GM12878 (cell line): ENCODE measurements around the gene TMPRSS3. TPM values are rescaled to one million over a fixed set of nuclear protein-coding genes. Genes with fewer than 3 reads are reported as not detected.

Experiments used
- ATAC-seq: fragments of 200-7000 bp; cut with Tn5 transposase; 3 replicates; pipeline ENCODE4 v1.9.1; 2020; ENCODE audit warnings: mild to moderate bottlenecking, moderate library complexity
- BruUV-seq: library from RNA; stranded (reverse); fragments of 400-500 nt; replicated peaks from 2 replicates; lab custom pipeline; 2021; lab: Mats Ljungman, UMichigan
- CTCF ChIA-PET: fragments of 300-600 bp; sonication (Branson Sonifier 250); formaldehyde crosslinking; extraction: SDS; loops from one replicate; lab custom pipeline; 2021; ENCODE audit warnings: inconsistent platforms; lab: Yijun Ruan, JAX
- POLR2A ChIA-PET: fragments of 350-600 bp; formaldehyde crosslinking; extraction: SDS; loops from one replicate; lab custom pipeline; 2021; ENCODE audit warnings: inconsistent platforms; lab: Charles Lee
- RAD21 ChIA-PET: fragments of 300-600 bp; sonication (Branson Sonifier 250); formaldehyde crosslinking; loops from one replicate; lab custom pipeline; 2023; ENCODE audit warnings: antibody characterized with exemption; ENCODE audit not compliant: unreplicated experiment; lab: Charles Lee
- SMC1A ChIA-PET: fragments of 300-600 bp; sonication (Branson Sonifier 250); formaldehyde crosslinking; loops from one replicate; lab custom pipeline; 2023; ENCODE audit not compliant: unreplicated experiment, uncharacterized antibody; lab: Charles Lee
- DNase-seq: peaks from one replicate; pipeline ENCODE4 v3.0.0-alpha.2; 2011; ENCODE audit warnings: low read depth, low spot score
- FAIRE-seq: peaks from 3 replicates; lab custom pipeline; 2011; peaks lifted over from hg19 to GRCh38; lab: Jason Lieb, UNC
- H2AFZ ChIP-seq: 2 replicates; pipeline ENCODE4 v1.6.0; 2011; ENCODE audit warnings: low read depth, low read length, control low read depth; ENCODE audit not compliant: control insufficient read depth
- H3K27ac ChIP-seq: 2 replicates; pipeline ENCODE4 v1.5.1; 2011; ENCODE audit warnings: control low read depth; ENCODE audit not compliant: control insufficient read depth, insufficient read depth
- H3K27me3 ChIP-seq, 2 experiments: replicated peaks in 1 of 2; 2 replicates each; pipeline versions ENCODE4 v1.6.0 to v1.6.1; 2011; ENCODE audit warnings: low read length in 1 of 2; ENCODE audit not compliant: control insufficient read depth in 2 of 2, insufficient read depth in 2 of 2
- H3K36me3 ChIP-seq, 2 experiments: 2 replicates each; pipeline ENCODE4 v1.5.1; 2011; ENCODE audit warnings: low read length in 1 of 2; ENCODE audit not compliant: control insufficient read depth in 2 of 2, insufficient read depth in 2 of 2
- H3K4me1 ChIP-seq: 2 replicates; pipeline ENCODE4 v1.6.1; 2011; ENCODE audit warnings: mild to moderate bottlenecking, low read length, moderate library complexity, mixed read lengths; ENCODE audit not compliant: control insufficient read depth, insufficient read depth
- H3K4me2 ChIP-seq: 2 replicates; pipeline ENCODE4 v1.6.0; 2011; ENCODE audit warnings: control low read depth; ENCODE audit not compliant: control insufficient read depth, insufficient read depth
- H3K4me3 ChIP-seq: fragments of 200-600 bp; sonication (generic); 2 replicates; pipeline ENCODE4 v1.5.1; 2016
- H3K79me2 ChIP-seq: 2 replicates; pipeline ENCODE4 v1.6.0; 2011; ENCODE audit warnings: low read length; ENCODE audit not compliant: control insufficient read depth, insufficient read depth
- H3K9ac ChIP-seq: 2 replicates; pipeline ENCODE4 v1.8.0; 2011; ENCODE audit warnings: low read length, control low read depth, mixed read lengths; ENCODE audit not compliant: control insufficient read depth, insufficient read depth
- H3K9me3 ChIP-seq: replicated peaks from 3 replicates; pipeline ENCODE4 v1.5.1; 2011; ENCODE audit warnings: mild to moderate bottlenecking, low read length; ENCODE audit not compliant: control insufficient read depth, insufficient read depth
- H4K20me1 ChIP-seq: 2 replicates; pipeline ENCODE4 v1.6.0; 2011; ENCODE audit not compliant: control insufficient read depth, insufficient read depth
- EED ChIP-seq: sonication (generic); IDR thresholded peaks from 2 replicates; pipeline ENCODE4 v1.6.1; 2016; ENCODE audit warnings: antibody characterized with exemption, low read depth
- GATAD2B ChIP-seq: fragments of 450-650 bp; conservative IDR thresholded peaks from 2 replicates; pipeline ENCODE4 v1.6.1; 2017; ENCODE audit warnings: low read depth, mild to moderate bottlenecking, moderate library complexity
- KLF5 ChIP-seq: fragments of 450-650 bp; IDR thresholded peaks from 2 replicates; pipeline ENCODE4 v1.6.1; 2014; ENCODE audit warnings: mild to moderate bottlenecking; ENCODE audit not compliant: partially characterized antibody
- MEF2B ChIP-seq: fragments of 450-650 bp; IDR thresholded peaks from 2 replicates; pipeline ENCODE4 v1.6.1; 2018; ENCODE audit warnings: mild to moderate bottlenecking, moderate library complexity; ENCODE audit not compliant: partially characterized antibody, poor library complexity, severe bottlenecking
- SMARCA5 ChIP-seq: fragments of 450-650 bp; IDR thresholded peaks from 2 replicates; pipeline ENCODE4 v1.6.1; 2017; ENCODE audit warnings: mild to moderate bottlenecking
- SMC3 ChIP-seq: IDR thresholded peaks from 2 replicates; pipeline ENCODE4 v1.6.1; 2011; ENCODE audit warnings: low read length, improper control_type of control experiment, borderline replicate concordance
- YY1 ChIP-seq: IDR thresholded peaks from 2 replicates; pipeline ENCODE4 v1.6.1; 2011; ENCODE audit warnings: low read depth, mild to moderate bottlenecking, low read length
- ZNF384 ChIP-seq: IDR thresholded peaks from 2 replicates; pipeline ENCODE4 v1.6.1; 2012; ENCODE audit warnings: low read depth, mild to moderate bottlenecking, low read length, improper control_type of control experiment, borderline replicate concordance
- WGBS: methylation state at CpG from one replicate; pipeline ENCODE4 v1.1.6; 2016; ENCODE audit warnings: low lambda C conversion rate; ENCODE audit not compliant: insufficient replicate concordance, insufficient coverage; ENCODE audit errors: missing lambda C conversion rate; 5-methylcytosine and 5-hydroxymethylcytosine counted together
- in situ Hi-C: fragments of 300-500 bp; cut with MboI; formaldehyde crosslinking; loops from 9 replicates; pipeline ENCODE4 v1.14.3; 2018; ENCODE audit warnings: mixed read lengths
- intact Hi-C: fragments of 100-400 bp; cut with micrococcal nuclease; formaldehyde crosslinking; loops from one replicate; pipeline ENCODE4 v1.14.2; 2022; ENCODE audit not compliant: unreplicated experiment
- polyA plus RNA-seq, 11 experiments: library from polyadenylated mRNA; depleted of rRNA in 4 of 11; unstranded in 6 of 11; stranded (reverse) in 5 of 11; fragments of >200 nt; fragmentation: Nextera tagmentation in 4 of 11; fragmentation: Illumina TruSeq in 1 of 11; extraction: Ambion mirVana in 4 of 11; extraction: Trizol in 1 of 11; gene quantifications; 1 replicate in 1 of 11; 2 replicates in 10 of 11; pipeline versions ENCODE4 v1.2.1 to v1.2.3, GENCODE V29; 2011 to 2016; ENCODE audit warnings: inconsistent platforms in 2 of 11, missing spikeins in 2 of 11, low read depth in 1 of 11
- total RNA-seq, 4 experiments: library from RNA; depleted of rRNA in 3 of 4; stranded (reverse); fragments of >200 nt in 3 of 4; fragmentation: Illumina TruSeq in 1 of 4; extraction: Trizol in 1 of 4; gene quantifications; 2 replicates each; pipeline versions ENCODE4 v1.2.1 to v1.2.3, GENCODE V29; 2013 to 2021
- TF ChIP-seq, protein P1 (sequence below): fragments of 450-650 bp; IDR thresholded peaks from 2 replicates; pipeline ENCODE4 v1.6.1; 2017; ENCODE audit warnings: borderline replicate concordance
- TF ChIP-seq, protein P2 (sequence below): fragments of 450-650 bp; IDR thresholded peaks from 2 replicates; pipeline ENCODE4 v1.6.1; 2018; ENCODE audit warnings: borderline replicate concordance, mild to moderate bottlenecking; ENCODE audit not compliant: partially characterized antibody
- TF ChIP-seq, protein P3 (sequence below): fragments of 450-650 bp; IDR thresholded peaks from 2 replicates; pipeline ENCODE4 v1.6.1; 2017; ENCODE audit warnings: low read depth, mild to moderate bottlenecking, moderate library complexity

TMPRSS3 gene
- total and polyA plus RNA-seq, 10 of the 15 experiments (the other 5 are each of a cell fraction or from before 2014, with no cell fraction given): 0.51 to 1.5 (median 0.82) TPM; not detected in 1

DNA sequence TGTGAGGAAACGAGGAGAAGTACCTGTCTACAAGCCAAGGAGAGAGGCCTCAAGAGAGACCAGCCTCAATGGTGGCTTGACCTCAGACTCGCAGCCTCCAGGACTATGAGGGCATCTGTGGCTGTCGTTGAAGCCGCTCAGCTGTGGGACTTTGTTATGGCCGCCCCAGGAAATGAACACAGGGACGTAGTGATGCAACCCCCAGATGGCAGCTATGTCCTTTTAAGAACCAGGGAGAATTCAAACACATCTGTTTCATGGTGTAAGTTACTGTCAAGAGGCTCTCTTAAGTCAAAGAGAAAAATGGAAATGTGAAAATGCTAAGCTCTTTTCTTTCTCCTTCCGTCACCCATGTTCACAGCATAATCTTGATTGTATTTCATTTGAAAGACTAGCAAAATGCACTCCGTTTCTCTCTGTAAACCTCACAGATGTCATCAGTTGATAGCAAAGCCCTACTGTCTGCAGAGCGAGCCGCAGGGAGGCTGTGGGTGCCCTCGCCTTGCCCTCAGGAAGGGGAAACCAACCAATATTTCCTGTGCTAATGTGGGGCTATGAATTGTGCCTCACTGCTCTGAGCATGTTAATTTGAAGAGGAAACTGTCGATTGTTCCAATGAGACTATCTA lies 29.2 kb upstream of the TMPRSS3 start (continued):
- TF ChIP-seq SMC3: no peak
- TF ChIP-seq EED: no peak
- TF ChIP-seq KLF5: no peak
- TF ChIP-seq SMARCA5: no peak
- TF ChIP-seq, protein P1, sequence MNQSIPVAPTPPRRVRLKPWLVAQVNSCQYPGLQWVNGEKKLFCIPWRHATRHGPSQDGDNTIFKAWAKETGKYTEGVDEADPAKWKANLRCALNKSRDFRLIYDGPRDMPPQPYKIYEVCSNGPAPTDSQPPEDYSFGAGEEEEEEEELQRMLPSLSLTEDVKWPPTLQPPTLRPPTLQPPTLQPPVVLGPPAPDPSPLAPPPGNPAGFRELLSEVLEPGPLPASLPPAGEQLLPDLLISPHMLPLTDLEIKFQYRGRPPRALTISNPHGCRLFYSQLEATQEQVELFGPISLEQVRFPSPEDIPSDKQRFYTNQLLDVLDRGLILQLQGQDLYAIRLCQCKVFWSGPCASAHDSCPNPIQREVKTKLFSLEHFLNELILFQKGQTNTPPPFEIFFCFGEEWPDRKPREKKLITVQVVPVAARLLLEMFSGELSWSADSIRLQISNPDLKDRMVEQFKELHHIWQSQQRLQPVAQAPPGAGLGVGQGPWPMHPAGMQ: no peak

DNA sequence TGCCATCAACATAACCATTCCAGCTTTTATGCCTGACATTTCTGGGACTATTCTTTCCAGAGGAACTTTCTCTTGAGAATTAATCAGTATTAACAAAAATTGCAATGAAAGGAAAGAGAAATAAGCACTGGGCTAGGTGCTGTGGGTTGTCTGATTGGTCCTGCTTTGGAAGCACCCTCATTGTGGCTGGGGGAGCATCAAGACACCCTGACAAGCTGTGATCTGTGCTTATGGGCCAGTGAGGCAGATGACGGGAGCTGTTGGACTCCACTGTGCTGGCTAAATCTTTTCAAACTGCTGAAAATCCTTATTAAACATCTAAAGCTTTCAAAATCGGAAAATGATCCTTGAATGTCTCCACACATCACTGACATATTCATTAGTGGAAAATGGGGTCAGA lies 27.8 kb upstream of the TMPRSS3 start:
- BruUV-seq: no TSS peak
- TF ChIP-seq ZNF384 (no peak), GATAD2B (0 out of 2 replicates have a peak, but pooled peaks have one; percentile 0), YY1 (0 out of 2 replicates have a peak, but pooled peaks have one; percentile 11), MEF2B (peak; percentile 7)
- TF ChIP-seq, protein P2, sequence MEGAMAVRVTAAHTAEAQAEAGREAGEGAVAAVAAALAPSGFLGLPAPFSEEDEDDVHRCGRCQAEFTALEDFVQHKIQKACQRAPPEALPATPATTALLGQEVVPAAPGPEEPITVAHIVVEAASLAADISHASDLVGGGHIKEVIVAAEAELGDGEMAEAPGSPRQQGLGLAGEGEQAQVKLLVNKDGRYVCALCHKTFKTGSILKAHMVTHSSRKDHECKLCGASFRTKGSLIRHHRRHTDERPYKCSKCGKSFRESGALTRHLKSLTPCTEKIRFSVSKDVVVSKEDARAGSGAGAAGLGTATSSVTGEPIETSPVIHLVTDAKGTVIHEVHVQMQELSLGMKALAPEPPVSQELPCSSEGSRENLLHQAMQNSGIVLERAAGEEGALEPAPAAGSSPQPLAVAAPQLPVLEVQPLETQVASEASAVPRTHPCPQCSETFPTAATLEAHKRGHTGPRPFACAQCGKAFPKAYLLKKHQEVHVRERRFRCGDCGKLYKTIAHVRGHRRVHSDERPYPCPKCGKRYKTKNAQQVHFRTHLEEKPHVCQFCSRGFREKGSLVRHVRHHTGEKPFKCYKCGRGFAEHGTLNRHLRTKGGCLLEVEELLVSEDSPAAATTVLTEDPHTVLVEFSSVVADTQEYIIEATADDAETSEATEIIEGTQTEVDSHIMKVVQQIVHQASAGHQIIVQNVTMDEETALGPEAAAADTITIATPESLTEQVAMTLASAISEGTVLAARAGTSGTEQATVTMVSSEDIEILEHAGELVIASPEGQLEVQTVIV: no peak
- TF ChIP-seq, protein P3, sequence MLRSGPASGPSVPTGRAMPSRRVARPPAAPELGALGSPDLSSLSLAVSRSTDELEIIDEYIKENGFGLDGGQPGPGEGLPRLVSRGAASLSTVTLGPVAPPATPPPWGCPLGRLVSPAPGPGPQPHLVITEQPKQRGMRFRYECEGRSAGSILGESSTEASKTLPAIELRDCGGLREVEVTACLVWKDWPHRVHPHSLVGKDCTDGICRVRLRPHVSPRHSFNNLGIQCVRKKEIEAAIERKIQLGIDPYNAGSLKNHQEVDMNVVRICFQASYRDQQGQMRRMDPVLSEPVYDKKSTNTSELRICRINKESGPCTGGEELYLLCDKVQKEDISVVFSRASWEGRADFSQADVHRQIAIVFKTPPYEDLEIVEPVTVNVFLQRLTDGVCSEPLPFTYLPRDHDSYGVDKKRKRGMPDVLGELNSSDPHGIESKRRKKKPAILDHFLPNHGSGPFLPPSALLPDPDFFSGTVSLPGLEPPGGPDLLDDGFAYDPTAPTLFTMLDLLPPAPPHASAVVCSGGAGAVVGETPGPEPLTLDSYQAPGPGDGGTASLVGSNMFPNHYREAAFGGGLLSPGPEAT: peak; percentile 11

More for the DNA sequence above, 27.8 kb upstream of the TMPRSS3 start:
- no peaks in the 10 kb centered on the region for H3K79me2 ChIP-seq
- ATAC-seq (peak; percentile 52), DNase-seq (no peak), FAIRE-seq (peak; percentile 23)
- ChIA-PET RAD21 (interaction anchor here (0.7 to 7.2 kb wide), 33 partner anchors 8 to 204 kb away, joined by 3 to 81 read pairs (median 4); partner anchors contain the start of gene UBASH3A), SMC1A (interaction anchor here (0.8 to 9.4 kb wide), 26 partner anchors 8 to 278 kb away, joined by 3 to 124 read pairs (median 8); no protein-coding TSS in a partner anchor), CTCF (interaction anchor here (0.7 to 3.8 kb wide), 16 partner anchors 8 to 162 kb away, joined by 3 to 19 read pairs (median 6); no protein-coding TSS in a partner anchor), POLR2A (interaction anchor here (1.1 to 3.3 kb wide), 10 partner anchors 8 to 138 kb away, joined by 3 to 27 read pairs (median 8); no protein-coding TSS in a partner anchor)
- no peaks in the 10 kb centered on the region for H3K36me3 ChIP-seq
- H3K27ac ChIP-seq: peak overlapping the region; percentile 89
- H3K27me3 ChIP-seq: no peaks in the 10 kb centered on the region
- no peak overlapping the region for H2AFZ ChIP-seq
- in situ Hi-C loops (no loop called here), intact Hi-C loops (loop anchor here (1.0 to 2.0 kb wide), 2 partner anchors 8 to 31 kb away; no protein-coding TSS in a partner anchor)
- peak overlapping the region; percentile 70 for H3K4me2 ChIP-seq
- H3K9me3 ChIP-seq: peaks cover 7% of the 10 kb centered on the region; the same call in 2 of the 3 replicates
- H3K4me1 ChIP-seq: peaks cover 53% of the 10 kb centered on the region
- 50% methylated on average over 2 of the region's 2 CpGs for WGBS
- H3K4me3 ChIP-seq: no peak overlapping the region
- peak overlapping the region; percentile 50 for H3K9ac ChIP-seq
- H4K20me1 ChIP-seq: no peaks in the 10 kb centered on the region
